A549 (cell line): ENCODE data around the gene PAM16.

ENCODE experiments used
- CBX8 ChIP-seq: fragments of 200-600 bp; sonication (generic); IDR thresholded peaks from 2 replicates; pipeline ENCODE4 v1.6.1; 2016
- EP300 ChIP-seq, 2 experiments: fragments of >200 bp; sonication (Bioruptor Twin); formaldehyde crosslinking; IDR thresholded peaks; 2 replicates in 1 of 2; 3 replicates in 1 of 2; pipeline ENCODE4 v1.6.1; 2016 to 2017
- GATA3 ChIP-seq: IDR thresholded peaks from 2 replicates; pipeline ENCODE4 v1.6.1; 2012; ENCODE audit warnings: borderline replicate concordance
- RFX5 ChIP-seq: fragments of 450-650 bp; IDR thresholded peaks from 2 replicates; pipeline ENCODE4 v1.7.1; 2014; ENCODE audit warnings: antibody characterized with exemption, mild to moderate bottlenecking, moderate library complexity
- TF ChIP-seq, protein P1 (sequence below): fragments of >200 bp; sonication (Bioruptor Twin); formaldehyde crosslinking; IDR thresholded peaks from 3 replicates; pipeline ENCODE4 v1.5.1; 2016
- TF ChIP-seq, protein P2 (sequence below): IDR thresholded peaks from 2 replicates; pipeline ENCODE4 v1.6.1; 2012

DNA sequence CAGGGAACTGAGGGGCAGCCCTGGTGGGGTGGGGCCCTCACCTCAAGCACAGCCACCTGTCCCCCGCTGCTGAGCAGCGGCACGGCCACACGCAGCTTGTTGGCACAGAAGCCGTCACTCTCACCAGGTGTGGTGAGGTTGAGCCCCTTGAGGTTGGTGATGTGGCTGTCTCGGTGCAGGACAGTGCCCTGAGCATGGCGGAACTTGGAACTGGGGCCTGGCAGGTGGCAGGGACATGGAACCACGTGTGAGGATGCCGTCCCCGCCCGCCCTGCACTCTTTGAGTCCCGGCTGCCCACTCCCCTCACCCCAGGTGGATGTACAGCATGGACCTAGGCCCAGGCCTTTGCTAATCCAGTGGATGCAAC lies 10.8 kb upstream of the PAM16 start:
- TF ChIP-seq, protein P1, sequence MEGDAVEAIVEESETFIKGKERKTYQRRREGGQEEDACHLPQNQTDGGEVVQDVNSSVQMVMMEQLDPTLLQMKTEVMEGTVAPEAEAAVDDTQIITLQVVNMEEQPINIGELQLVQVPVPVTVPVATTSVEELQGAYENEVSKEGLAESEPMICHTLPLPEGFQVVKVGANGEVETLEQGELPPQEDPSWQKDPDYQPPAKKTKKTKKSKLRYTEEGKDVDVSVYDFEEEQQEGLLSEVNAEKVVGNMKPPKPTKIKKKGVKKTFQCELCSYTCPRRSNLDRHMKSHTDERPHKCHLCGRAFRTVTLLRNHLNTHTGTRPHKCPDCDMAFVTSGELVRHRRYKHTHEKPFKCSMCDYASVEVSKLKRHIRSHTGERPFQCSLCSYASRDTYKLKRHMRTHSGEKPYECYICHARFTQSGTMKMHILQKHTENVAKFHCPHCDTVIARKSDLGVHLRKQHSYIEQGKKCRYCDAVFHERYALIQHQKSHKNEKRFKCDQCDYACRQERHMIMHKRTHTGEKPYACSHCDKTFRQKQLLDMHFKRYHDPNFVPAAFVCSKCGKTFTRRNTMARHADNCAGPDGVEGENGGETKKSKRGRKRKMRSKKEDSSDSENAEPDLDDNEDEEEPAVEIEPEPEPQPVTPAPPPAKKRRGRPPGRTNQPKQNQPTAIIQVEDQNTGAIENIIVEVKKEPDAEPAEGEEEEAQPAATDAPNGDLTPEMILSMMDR: no peak
- TF ChIP-seq EP300 (IDR thresholded peaks at IDR 0.05) (no peak), CBX8 (no peak), GATA3 (no peak), RFX5 (no peak)
- TF ChIP-seq, protein P2, sequence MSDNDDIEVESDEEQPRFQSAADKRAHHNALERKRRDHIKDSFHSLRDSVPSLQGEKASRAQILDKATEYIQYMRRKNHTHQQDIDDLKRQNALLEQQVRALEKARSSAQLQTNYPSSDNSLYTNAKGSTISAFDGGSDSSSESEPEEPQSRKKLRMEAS: no peak
